Epithelial cell of proximal tubule (primary cell): Measurements from ENCODE around the gene CPLX4. TPM values are rescaled to one million over a fixed set of nuclear protein-coding genes. Genes with fewer than 3 reads are reported as not detected.

Experiments
- DNase-seq: peaks from one replicate; pipeline ENCODE4 v3.0.0-alpha.2; 2011; ENCODE audit warnings: low read depth
- H3K4me3 ChIP-seq: 2 replicates; pipeline ENCODE4 v1.5.1; 2011; ENCODE audit warnings: low read depth, mild to moderate bottlenecking, low read length
- CTCF ChIP-seq: conservative IDR thresholded peaks from 2 replicates; pipeline ENCODE4 v1.5.1; 2012; ENCODE audit warnings: low read depth, mild to moderate bottlenecking, low read length
- total RNA-seq: library from RNA; depleted of rRNA; stranded (reverse); fragments of >200 nt; gene quantifications from 2 replicates; pipeline ENCODE4 v1.2.3, GENCODE V29; 2015

CPLX4 gene
- total RNA-seq, 1 donor from 2014 or later, result not detected

- DNase-seq, result no peak
- no peak for TF ChIP-seq CTCF
- no peak overlapping the region for H3K4me3 ChIP-seq
Observed at GRCh38 chr18:59340312-59340711, 21.9 kb upstream of the CPLX4 start.

- H3K4me3 ChIP-seq, result no peak overlapping the region
- TF ChIP-seq CTCF, result no peak
- DNase-seq, result no peak
Observed at GRCh38 chr18:59332986-59333385, 14.5 kb upstream of the CPLX4 start.

- no peak for TF ChIP-seq CTCF
- no peak for DNase-seq
- H3K4me3 ChIP-seq, result no peak overlapping the region
Observed at GRCh38 chr18:59328683-59329082, 10.2 kb upstream of the CPLX4 start.

GRCh38 chr18:59325965-59326364, 7.5 kb upstream of the CPLX4 start:
- no peak for DNase-seq
- H3K4me3 ChIP-seq, result no peak overlapping the region
- no peak for TF ChIP-seq CTCF

GRCh38 chr18:59324623-59324971, 6.1 kb upstream of the CPLX4 start:
- DNase-seq, result no peak
- TF ChIP-seq CTCF, result no peak
- no peak overlapping the region for H3K4me3 ChIP-seq

- H3K4me3 ChIP-seq, result no peak overlapping the region
- peak; percentile 95 for DNase-seq
- no peak for TF ChIP-seq CTCF
Observed at GRCh38 chr18:59323931-59324622, 5.6 kb upstream of the CPLX4 start.

GRCh38 chr18:59311631-59312030, 6.8 kb downstream of the CPLX4 start:
- no peak for DNase-seq
- no peak for TF ChIP-seq CTCF
- no peak overlapping the region for H3K4me3 ChIP-seq
